ENCODE data around the gene DHTKD1.

DNA sequence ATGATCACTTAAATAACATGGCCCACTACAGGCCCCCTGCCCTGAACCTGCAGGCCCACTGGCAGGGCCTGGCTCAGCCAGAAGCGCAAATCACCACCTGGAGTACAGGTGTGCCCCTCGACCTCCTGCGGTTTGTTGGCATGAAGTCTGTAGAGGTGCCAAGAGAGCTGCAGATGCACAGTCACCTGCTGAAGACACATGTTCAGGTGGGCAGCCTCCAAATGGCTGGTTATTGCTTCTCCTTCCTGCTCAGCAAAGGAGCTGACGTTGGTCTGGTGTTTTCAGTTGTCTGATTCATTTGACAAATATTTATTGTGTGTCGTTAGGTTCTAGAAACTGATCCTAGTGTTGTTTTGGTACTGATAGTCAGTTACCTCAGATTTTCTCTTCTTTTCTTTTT is 29.0 kb downstream of the DHTKD1 start:
- TF ChIP-seq POLR2A (IDR thresholded peaks at IDR 0.05; ENCODE audit: low read depth, low read length) (no peak), MAZ (IDR thresholded peaks at IDR 0.05; ENCODE audit: borderline replicate concordance, low read depth, low read length) (no peak), FOS (IDR thresholded peaks at IDR 0.05; ENCODE audit: low read depth, low read length) (no peak), RAD21 (IDR thresholded peaks at IDR 0.05; ENCODE audit: low read length) (no peak), CEBPB (IDR thresholded peaks at IDR 0.05; ENCODE audit: low read depth, low read length) (no peak), CHD1 (IDR thresholded peaks at IDR 0.05; ENCODE audit: low read depth, low read length) (no peak), MAFK (IDR thresholded peaks at IDR 0.05; ENCODE audit: low read depth, low read length) (no peak), RFX5 (IDR thresholded peaks at IDR 0.05; ENCODE audit: low read depth, low read length) (no peak), RCOR1 (IDR thresholded peaks at IDR 0.05; ENCODE audit: insufficient replicate concordance, low read length) (no peak)
- TF ChIP-seq, protein P1, sequence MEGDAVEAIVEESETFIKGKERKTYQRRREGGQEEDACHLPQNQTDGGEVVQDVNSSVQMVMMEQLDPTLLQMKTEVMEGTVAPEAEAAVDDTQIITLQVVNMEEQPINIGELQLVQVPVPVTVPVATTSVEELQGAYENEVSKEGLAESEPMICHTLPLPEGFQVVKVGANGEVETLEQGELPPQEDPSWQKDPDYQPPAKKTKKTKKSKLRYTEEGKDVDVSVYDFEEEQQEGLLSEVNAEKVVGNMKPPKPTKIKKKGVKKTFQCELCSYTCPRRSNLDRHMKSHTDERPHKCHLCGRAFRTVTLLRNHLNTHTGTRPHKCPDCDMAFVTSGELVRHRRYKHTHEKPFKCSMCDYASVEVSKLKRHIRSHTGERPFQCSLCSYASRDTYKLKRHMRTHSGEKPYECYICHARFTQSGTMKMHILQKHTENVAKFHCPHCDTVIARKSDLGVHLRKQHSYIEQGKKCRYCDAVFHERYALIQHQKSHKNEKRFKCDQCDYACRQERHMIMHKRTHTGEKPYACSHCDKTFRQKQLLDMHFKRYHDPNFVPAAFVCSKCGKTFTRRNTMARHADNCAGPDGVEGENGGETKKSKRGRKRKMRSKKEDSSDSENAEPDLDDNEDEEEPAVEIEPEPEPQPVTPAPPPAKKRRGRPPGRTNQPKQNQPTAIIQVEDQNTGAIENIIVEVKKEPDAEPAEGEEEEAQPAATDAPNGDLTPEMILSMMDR (conservative IDR thresholded peaks at IDR 0.05; ENCODE audit: low read depth, low read length), result no peak
- TF ChIP-seq, protein P2, sequence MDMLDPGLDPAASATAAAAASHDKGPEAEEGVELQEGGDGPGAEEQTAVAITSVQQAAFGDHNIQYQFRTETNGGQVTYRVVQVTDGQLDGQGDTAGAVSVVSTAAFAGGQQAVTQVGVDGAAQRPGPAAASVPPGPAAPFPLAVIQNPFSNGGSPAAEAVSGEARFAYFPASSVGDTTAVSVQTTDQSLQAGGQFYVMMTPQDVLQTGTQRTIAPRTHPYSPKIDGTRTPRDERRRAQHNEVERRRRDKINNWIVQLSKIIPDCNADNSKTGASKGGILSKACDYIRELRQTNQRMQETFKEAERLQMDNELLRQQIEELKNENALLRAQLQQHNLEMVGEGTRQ (IDR thresholded peaks at IDR 0.05; ENCODE audit: low read depth, low read length), result no peak

All from IMR-90 (cell line).